Stimulated activated CD4-positive, alpha-beta T cell treated with anti-CD3 and anti-CD28 coated beads, Interleukin-15, amount 100 ng/mL, for 1 hour (primary cell): Measurements from ENCODE around the gene VSIG10.
"Not testable (repeated sequence)": the region's sequence is repeated elsewhere in the genome, so short reads cannot be mapped to it uniquely, and the experiment has no call there.

Experiments used
- DNase-seq, 2 donors: peaks; one replicate each; pipeline ENCODE4 v3.0.0-alpha.2; 2020; ENCODE audit warnings: low read depth in 1 of 2, low spot score in 1 of 2

The VSIG10 gene

DNA sequence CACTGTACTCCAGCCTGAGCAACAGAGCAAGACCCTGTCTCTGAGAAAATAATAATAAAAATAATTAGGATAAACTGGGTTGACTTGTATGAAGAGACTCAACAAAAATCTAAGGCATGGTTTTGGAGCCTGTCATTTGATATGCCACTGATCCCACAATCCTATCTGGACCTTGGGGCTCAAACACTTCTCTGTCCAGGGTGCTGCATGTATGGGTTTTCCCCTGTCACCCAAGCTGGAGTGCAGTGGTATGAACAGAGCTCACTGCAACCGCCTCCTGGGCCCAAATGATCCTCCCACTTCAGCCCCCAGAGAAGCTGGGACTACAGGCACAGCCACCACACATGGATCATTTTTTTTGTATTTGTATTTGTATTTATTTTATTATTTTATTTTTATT is 5.3 kb upstream of the VSIG10 start:
- no peak for DNase-seq

DNA sequence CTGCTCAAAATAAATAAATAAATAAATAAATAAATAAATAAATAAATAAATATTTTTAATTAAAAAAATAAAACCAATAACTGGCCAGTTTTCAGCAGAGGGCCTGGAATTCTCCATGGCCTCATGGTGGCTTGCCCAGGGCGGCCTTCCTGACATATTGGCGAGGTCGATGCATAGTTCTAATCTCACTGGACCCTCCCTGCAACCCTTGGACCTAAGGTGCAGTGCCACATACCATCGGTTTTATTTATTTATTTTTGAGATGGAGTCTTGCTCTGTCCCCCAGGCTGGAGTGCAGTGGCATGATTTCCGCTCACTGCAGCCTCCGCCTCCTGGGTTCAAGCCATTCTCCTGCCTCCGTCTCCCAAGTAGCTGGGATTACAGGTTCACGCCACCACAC is 3.9 kb upstream of the VSIG10 start:
- DNase-seq: no peak

DNA sequence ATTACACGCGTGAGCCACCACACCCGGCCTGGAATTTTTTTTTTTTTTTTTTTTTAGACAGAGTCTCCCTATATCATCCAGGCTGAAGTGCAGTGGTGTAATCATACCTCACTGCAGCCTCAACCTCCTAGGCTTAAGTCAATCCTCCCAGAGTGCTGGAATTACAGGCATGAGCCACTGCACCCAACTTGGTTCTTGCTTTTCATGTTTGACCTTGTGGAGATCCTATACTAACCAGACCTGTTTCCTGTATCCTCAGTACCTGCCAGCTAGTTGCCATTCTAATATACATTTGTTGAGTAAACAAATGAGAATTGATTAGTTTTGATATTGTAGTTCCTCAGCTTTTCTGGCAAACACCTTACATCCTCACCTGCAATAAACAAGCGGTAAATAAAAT is 3.2 kb upstream of the VSIG10 start:
- no peak for DNase-seq

DNA sequence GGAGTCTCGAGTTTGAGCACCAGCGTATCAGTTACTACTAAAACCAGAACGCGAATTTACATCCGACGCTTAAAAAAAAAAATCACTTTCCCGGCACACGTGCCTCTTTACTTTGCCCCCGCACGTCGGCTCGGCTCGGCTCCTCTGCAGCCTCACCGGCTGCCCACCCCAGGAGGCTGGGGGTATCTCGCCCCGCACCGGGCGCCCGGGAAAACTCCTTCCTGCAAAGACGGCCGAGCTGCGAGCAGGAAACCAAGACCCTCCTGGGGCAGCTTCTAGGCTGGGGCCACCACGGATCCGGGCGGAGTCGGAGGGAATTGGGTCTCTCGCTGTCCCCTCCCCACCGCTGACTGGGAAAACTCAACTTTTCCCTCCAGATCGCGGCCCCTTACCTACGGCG is 610 bp downstream of the VSIG10 start:
- DNase-seq: no peak

DNA sequence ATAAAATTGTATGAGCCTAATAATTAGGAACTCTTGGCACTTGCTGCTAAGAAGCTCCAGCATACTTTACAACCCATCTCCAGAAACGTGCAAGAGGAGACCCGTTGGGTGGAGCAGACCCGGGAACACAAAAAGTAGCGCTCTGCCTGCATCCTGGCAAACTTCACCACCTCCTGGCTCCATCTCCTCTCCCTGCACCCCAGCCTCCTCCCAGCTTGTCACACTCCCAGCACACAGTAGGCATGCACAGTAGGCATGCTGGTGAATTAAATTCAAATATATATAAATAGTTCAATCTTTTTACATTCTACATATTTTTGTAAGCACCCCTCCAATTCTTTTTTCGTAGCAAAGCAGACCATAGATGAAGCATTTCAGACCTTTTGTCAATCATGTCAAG is 1.2 kb downstream of the VSIG10 start:
- no peak for DNase-seq

DNA sequence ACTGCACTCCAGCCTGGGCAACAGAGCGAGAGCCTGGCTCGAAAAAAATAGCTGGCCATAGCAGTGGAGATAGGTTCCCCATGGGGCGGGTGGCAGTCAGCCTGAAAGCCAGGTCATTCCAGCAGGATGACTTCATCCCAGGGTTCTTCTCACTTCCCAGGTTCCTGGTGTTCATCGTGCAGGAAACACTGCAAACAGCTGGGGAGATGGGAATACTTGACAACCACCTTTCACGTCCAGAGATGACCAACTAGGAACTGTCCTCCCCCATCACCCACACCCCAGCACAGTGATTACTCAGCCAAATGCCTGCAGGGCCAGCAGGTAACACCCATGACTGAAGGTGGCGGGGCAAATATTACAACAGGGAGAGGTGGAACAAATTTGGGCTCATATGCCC is 1.7 kb downstream of the VSIG10 start:
- DNase-seq: no peak

DNA sequence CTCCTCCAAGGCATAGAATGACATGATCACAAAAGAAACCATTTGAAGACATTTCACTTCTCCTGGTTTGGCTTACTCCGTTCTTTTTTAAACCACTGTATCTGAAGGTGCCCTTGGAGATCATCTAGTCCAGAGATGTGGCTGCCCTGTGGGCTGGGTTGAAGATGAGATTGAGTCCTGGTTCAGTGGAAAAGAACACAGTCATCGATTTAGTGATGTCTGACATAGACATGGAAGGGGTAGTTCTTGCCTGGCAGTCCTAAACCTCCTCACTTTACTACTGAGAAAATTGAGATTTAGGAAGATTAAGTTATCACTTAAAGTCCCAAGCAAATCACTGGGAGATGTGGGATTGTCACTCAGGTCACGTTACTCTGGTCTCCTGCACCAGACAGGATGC is 2.8 kb downstream of the VSIG10 start:
- DNase-seq: no peak

DNA sequence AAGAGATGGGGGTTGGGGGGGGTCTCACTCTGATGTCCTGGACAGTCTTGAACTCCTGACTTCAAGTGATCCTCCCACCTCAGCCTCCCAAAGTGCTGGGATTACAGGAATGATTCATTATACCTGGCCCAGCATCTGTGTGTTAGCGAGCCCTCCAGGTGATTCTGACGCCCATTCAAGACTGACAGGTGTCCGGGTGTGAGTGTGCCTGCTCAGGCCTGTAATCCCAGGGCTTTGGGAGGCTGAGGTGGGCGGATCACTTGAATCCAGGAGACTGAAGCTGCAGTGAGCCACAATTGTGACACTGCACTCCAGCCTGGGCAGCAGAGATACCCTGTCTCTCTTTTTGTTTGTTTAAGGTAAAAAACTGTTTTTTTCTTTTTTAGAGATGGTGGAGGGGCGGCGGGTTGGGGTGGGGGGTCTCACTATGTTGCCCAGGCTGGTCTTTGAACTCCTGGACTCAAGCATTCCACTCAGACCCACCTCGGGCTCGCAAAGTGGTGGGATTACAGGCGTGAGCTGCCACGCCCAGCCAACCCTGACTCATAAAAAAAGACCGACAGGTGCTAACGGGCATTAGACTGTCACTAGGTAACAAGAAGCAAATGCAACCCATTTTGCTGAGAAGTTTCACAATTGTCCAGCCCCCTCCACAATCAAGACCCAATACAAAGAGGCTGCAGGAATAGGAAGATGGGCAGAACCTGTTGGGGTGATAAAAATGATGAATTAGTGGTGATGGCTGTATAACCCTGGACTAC is 4.7 kb downstream of the VSIG10 start:
- DNase-seq: no peak

DNA sequence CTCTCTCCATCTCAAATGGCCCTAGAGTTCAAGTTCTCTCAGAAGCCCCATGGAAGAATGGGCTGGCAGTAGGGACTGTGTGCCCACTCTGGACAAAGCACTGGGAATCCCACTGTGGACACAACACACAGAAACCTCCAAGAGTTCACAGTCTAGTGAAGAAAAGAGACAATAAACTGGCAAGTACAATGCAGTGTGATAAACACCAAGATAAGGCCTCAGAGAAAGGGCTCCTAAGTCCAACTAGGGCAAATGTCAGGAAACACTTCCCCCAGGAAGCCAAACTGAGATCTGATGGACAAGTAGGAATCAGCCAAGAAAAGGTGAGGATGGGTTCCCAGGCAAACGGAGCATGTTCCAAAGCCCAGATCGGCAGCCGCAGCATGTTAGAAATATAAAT is 5.4 kb downstream of the VSIG10 start:
- no peak for DNase-seq

DNA sequence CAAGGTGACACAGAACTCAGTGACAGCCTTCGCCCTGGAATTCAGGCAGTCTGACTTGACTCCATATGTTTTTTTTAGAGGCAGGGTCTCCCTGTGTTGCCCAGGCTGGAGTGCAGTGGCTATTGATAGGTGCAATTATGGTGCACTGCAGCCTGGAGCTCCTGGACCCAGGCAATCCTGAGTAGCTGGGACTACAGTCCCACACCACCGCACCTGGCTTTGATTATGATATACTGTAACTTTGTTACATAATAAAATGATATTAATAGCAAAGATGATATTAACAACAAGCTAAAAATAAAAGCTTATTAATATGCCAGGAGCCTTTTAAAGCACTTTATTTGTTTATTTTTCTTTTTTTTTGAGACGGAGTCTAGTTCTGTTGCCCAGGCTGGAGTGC is 9.8 kb downstream of the VSIG10 start:
- no peak for DNase-seq

DNA sequence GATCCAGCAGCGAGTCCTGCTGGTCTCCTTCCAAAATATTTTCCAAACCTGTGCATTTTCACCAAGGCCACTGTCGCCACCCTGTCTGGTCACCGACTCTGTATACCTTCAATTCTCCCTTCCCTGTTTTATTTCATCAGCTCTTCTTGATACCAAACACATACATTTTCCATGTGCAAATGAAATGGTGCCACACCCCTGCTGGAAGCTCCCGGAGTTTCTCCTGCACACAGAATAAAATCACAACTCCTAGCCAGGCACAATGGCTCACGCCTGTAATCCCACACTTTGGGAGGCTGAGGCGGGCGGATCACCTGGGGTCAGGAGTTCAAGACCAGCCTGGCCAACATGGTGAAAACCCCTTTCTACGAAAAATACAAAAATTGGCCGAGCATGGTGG is 14.0 kb downstream of the VSIG10 start:
- DNase-seq: no peak

DNA sequence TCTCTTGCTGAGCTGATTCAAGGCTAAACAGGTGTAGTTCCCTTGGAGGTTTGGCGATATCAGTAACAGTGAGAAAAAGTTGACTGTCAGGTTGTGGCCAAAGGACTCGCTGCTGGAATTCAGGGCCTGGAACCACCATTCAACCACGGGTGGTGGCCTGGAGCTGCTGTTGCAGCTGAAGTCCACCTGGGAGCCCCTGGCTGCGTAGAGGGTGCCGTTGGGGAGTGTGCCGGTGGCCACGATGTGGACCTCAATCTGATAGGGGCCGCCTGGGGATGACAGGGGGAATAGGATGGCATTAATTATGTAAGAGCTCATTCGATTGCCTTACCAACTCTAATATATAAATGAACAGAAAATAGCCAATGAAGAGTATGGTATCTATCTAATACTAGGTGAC is 21.6 kb downstream of the VSIG10 start:
- DNase-seq: no peak

DNA sequence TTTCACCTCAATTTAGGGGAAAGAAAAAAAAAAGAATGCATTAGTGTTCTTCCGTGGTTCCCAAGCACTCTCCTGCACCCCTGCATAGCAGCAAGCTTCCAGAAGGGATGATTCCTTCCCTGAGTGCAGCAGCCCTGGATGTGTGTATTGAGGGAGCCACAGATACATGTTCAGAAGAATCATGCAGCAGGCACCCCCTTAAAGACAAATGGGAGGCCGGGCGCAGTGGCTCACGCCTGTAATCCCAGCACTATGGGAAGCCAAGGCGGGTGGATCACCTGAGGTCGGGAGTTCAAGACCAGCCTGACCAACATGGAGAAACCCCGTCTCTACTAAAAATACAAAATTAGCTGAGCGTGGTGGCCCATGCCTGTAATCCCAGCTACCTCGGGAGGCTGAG is 22.3 kb downstream of the VSIG10 start:
- not testable (repeated sequence) for DNase-seq

DNA sequence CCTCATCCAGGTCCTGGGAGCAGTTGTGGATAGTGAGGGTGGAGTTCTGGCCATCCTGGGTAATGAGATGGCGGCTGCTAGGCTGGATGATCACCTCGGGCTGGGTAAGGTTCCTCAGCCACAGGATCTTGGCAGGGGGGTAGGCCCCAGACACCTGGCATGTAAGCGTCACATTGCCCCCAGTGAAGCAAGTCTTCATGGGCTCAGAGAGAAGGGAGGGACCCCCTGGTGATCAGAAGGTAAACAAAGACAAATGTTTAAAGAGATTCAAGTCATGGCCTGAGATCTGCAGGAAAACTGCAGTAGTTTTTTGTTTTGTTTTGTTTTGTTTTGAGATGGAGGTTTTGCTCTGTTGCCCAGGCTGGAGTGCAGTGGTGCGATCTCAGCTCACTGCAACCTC is 30.0 kb downstream of the VSIG10 start:
- DNase-seq: no peak

DNA sequence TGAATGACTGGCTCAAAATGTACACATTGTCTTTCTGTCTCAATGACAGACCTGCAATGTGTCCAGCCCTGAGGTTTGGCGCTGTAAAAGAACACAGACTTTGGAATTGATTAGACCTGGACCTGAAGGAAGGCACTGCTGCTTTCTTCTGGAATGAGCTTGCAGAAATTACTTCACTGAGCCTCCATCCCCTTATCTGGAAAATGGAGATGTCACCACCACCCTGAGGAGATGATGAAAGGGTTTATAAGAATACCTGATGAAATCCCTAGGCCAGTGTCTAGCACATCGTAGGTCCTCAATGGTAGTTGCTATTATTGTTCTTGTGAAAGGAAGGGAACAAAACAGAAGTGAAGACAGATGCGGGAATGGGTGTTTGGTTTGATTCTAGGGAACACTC is 33.2 kb downstream of the VSIG10 start:
- DNase-seq: no peak

DNA sequence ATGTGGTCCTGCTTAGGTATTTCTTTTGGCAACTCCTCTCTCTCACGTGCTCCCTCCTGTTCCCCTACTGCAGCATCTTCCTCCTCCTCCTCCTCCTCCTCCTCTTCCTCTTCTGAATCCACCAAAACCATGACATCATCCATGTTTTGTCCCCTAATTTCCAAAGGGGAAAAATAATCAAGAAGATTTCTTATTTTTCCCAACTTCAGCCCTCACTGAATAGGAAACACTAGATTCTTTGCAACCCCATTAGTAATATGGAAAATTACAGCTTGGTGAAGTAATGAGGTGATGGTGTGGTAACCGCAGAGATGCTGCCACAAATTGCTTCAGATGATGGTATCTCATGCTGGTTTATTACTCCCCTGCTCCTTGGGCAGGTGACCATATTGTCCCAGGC is 35.4 kb downstream of the VSIG10 start:
- DNase-seq: no peak

DNA sequence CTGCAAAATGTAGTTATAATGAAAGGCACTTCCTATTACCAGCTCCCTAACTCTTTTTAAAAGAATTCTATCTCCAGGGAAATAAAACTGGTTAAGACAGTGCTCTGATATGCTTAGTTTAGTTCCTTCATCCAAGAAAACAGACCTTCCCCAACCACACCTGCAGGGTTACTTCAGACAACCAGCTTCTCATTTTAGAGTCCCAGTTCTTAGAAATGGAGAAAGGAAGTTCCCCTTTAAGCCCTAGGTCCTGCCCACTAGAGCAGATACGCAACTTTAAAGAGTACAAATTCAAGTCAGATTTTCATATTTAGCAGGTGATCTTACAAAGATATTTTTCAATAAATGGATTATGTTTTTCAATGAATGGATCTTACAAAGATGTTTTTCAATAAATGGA is 38.4 kb downstream of the VSIG10 start:
- no peak for DNase-seq

DNA sequence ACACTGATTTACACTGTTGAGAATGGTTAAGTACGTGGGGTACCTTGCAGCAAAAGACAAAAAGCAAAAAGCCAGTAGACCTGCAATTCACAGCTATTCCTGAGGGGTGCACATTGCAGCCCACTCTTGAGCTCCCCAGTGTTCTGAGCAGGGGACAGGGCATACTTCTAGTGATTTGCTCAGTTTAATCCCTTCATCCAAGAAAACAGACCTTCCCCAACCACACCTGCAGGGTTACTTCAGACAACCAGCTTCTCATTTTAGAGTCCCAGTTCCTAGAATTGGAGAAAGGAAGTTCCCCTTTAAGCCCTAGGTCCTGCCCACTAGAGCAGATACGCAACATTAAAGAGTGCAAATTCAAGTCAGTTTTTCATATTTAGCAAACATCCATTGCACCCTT is 39.2 kb downstream of the VSIG10 start:
- no peak for DNase-seq

DNA sequence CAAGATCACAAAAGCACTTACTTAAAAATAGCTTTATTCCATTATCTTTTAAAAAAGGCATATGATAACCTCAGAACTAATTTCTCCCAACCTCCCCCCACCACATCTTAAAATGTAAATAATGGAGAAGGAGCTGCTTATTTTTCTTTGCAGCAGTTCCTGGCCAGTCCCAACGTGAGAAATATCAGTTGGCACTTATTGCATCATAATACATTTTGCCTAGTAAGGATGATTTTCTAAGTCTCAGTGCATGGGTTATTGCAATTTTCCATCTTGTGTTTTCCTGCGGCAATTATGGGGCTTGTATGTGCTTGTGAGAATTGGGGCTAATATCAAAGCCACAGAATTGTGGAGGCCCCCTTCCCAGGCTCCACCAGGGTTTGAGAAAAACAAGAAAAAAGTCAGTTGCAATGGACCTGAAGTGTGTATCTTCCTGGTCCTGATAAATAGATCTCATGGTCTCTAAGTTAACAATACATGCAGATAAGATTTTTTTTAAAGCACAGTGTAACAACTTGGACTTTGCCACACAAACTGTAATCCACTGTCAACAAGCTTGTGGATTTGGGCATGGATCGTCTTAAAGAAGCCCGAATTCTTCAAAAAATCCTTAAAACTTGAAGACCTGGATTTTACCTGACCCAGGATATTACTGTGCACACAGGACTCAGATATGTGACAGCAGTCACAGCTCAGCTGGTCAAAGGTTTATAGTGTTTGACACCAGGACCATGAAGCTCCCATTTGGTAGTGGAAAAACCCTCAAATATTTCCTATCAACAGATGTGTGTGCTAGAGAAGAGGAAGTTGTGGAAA is 40.0 kb downstream of the VSIG10 start:
- DNase-seq: no peak

DNA sequence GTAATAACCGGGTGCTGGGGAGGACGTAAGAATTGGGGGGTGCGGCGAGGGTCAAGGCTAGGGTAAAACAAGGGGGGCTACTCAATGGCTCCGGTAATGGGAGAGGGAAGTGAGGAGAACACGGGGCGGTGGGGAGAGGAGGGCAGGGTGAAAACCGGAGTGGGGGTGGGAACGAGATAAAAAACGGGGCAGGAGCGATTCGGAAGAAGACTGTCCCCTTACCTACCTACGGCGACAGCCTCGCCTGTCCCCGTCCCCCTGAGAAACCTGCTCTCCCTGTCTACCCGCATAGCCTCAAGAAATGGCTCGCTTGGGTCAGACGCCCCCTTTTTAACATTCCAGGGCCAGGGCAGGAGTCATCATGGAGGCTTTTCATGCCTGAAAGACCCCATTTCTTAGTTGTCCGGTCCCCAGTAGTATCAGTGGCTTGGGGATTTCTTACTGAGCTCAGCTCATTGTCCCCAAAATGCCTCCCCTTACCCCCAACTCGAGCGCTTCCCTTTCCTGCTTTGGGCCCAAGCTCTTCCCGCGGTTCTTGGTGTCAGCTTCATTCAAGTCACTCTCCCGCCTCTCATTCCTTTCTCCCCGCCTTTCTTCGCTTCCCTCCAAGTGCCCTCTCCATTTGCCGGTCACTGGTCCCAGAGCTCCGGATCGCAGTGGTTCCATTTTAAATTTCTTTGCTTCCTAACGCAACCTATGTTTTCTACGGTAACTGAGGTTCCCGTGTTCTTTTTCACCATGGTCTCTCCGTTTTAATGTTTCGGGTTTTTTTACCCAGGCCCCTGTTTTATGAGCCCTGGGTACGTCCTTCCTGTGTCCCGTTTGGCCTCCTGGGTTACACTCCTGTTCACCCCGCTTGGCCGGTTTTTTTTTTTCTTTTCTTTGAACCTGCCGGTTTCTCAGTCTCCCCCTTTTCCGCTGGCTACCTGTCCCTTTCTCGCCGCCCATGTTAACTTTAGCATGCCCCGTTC is 41.7 kb downstream of the VSIG10 start:
- DNase-seq: no peak

DNA sequence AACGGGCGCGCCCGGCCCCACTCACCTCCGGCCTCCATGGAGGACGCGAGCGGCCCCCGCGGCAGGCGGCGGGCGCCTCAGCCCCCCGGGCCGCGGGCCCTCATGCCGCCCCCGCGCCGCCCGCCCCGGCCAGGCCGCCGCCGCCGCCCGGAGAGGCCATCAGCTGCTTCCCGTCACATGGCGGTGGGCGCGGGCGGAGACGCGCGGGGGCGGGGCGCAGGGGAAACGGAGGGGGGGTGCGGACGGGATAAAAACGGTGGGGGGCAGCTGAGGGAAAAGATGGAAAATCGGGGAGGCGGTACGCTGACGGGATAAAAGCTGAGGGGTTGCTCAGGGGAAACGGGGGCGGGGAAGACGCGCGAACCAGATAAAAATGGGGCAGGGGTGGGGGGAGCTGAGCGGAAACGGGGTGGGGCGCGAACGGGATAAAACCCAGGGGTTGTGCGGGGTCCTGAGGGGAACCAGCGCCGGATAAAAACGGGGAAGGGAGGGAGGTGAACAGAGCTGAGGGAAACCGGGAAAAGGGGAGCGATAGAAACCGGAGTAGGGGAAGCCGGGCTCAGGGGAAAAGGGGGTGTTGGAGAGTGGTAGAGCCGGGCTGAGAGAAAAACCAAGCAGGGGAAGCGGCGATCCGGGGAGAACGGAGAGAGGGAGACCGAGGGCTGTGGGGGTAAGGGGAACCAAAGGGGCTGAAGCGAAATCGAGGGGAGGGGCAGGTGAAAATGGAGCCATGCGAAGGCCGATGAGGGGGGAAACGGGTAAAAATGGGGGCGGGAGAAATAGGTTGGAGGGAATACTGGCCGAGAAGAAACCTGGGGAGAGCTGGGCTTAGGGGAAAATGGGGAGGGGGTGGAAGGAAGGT is 42.6 kb downstream of the VSIG10 start, which contains the start of gene WSB2:
WSB2 (minus strand) TSS at position 169 of the 862 bp plus-strand sequence; CDS start at position 38, 131 bp downstream.
- peak; percentile 12 to 50 for DNase-seq
